B cell (primary cell): ENCODE measurements around the gene ARL6. TPM values are rescaled to one million over a fixed set of nuclear protein-coding genes. Genes with fewer than 3 reads are reported as not detected.

Source experiments
- ATAC-seq: fragments of 200-7000 bp; cut with Tn5 transposase; one replicate; pipeline ENCODE4 v1.10.0; 2021; ENCODE audit warnings: low read depth, mild to moderate bottlenecking, moderate number of reproducible peaks, moderate library complexity
- CTCF ChIA-PET: fragments of 350-600 bp; sonication (Branson Sonifier 250); formaldehyde crosslinking; loops from one replicate; lab custom pipeline; 2021; ENCODE audit warnings: antibody characterized with exemption, inconsistent platforms; lab: Charles Lee
- POLR2A ChIA-PET: fragments of 350-600 bp; sonication (Branson Sonifier 250); formaldehyde crosslinking; loops from one replicate; lab custom pipeline; 2021; ENCODE audit warnings: antibody characterized with exemption; lab: Charles Lee
- DNase-seq: peaks from one replicate; pipeline ENCODE4 v3.0.0; 2013
- H2AFZ ChIP-seq: 2 replicates; pipeline ENCODE4 v1.6.1; 2012; ENCODE audit warnings: mild to moderate bottlenecking, low read depth, low read length; ENCODE audit not compliant: insufficient read depth, poor library complexity, severe bottlenecking
- H3K27ac ChIP-seq, 2 donors: 1 replicate in 1 of 2; 2 replicates in 1 of 2; pipeline ENCODE4 v1.5.1; 2012 to 2013; ENCODE audit warnings: low read length in 2 of 2, mild to moderate bottlenecking in 2 of 2, moderate library complexity in 1 of 2
- H3K27me3 ChIP-seq, 4 experiments: fragments of 200-600 bp in 1 of 4; sonication (generic) in 1 of 4; replicated peaks in 1 of 4; 1 replicate in 2 of 4; 2 replicates in 2 of 4; pipeline versions ENCODE4 v1.6.1 to v1.7.0; 2013 to 2016; ENCODE audit warnings: low read length in 3 of 4, mild to moderate bottlenecking in 2 of 4, mixed read lengths in 1 of 4, moderate library complexity in 1 of 4; ENCODE audit not compliant: insufficient read depth in 4 of 4, control insufficient read depth in 3 of 4; ENCODE audit errors: control extremely low read depth in 1 of 4
- H3K36me3 ChIP-seq, 2 experiments: replicated peaks in 1 of 2; 1 replicate in 1 of 2; 2 replicates in 1 of 2; pipeline versions ENCODE4 v1.6.1 to v1.7.1; 2013; ENCODE audit warnings: low read length in 1 of 2; ENCODE audit not compliant: insufficient read depth in 2 of 2, control insufficient read depth in 1 of 2; ENCODE audit errors: control extremely low read depth in 1 of 2, extremely low read depth in 1 of 2
- H3K4me1 ChIP-seq, 2 donors: fragments of 200-600 bp in 1 of 2; sonication (generic) in 1 of 2; 1 replicate in 1 of 2; 2 replicates in 1 of 2; pipeline versions ENCODE4 v1.5.1 to v1.6.1; 2013 to 2017; ENCODE audit warnings: low read length in 2 of 2; ENCODE audit not compliant: control insufficient read depth in 2 of 2, insufficient read depth in 2 of 2
- H3K4me2 ChIP-seq: replicated peaks from 2 replicates; pipeline ENCODE3; 2012; ENCODE audit warnings: mild to moderate bottlenecking, low read depth, low read length; ENCODE audit not compliant: poor library complexity, severe bottlenecking
- H3K4me3 ChIP-seq, 5 experiments: fragments of 200-600 bp in 1 of 5; sonication (generic) in 1 of 5; 1 replicate in 3 of 5; 2 replicates in 2 of 5; pipeline versions ENCODE4 v1.5.1 to v1.7.0; 2011 to 2016; ENCODE audit warnings: low read length in 4 of 5, mild to moderate bottlenecking in 4 of 5, low read depth in 2 of 5, control low read depth in 1 of 5, moderate library complexity in 1 of 5; ENCODE audit not compliant: insufficient read depth in 1 of 5; ENCODE audit errors: control extremely low read depth in 1 of 5, extremely low read depth in 1 of 5
- H3K79me2 ChIP-seq: fragments of 200-600 bp; sonication (generic); one replicate; pipeline ENCODE4 v1.6.0; 2016; ENCODE audit warnings: low read length; ENCODE audit not compliant: control insufficient read depth, insufficient read depth
- H3K9ac ChIP-seq: fragments of 200-600 bp; sonication (generic); 2 replicates; pipeline ENCODE4 v1.6.1; 2017; ENCODE audit warnings: mild to moderate bottlenecking, low read length, moderate library complexity
- H3K9me3 ChIP-seq, 3 donors: one replicate each; pipeline versions ENCODE4 v1.6.1 to v1.7.1; 2013; ENCODE audit warnings: low read length in 2 of 3; ENCODE audit not compliant: control insufficient read depth in 2 of 3, insufficient read depth in 1 of 3; ENCODE audit errors: control extremely low read depth in 1 of 3
- H4K20me1 ChIP-seq: 2 replicates; pipeline ENCODE4 v1.6.0; 2012; ENCODE audit warnings: mild to moderate bottlenecking, low read length; ENCODE audit not compliant: insufficient read depth, control insufficient read depth, poor library complexity, severe bottlenecking
- H3K27ac Mint-ChIP-seq: one replicate; pipeline ENCODE4 v1.8.0; 2021; ENCODE audit warnings: mixed read lengths
- H3K27me3 Mint-ChIP-seq: one replicate; pipeline ENCODE4 v1.8.0; 2021; ENCODE audit warnings: mixed read lengths
- H3K4me1 Mint-ChIP-seq: one replicate; pipeline ENCODE4 v1.8.0; 2021; ENCODE audit warnings: mixed read lengths
- H3K4me3 Mint-ChIP-seq: one replicate; pipeline ENCODE4 v1.8.0; 2021; ENCODE audit warnings: mixed read lengths
- H3K9me3 Mint-ChIP-seq: one replicate; pipeline ENCODE4 v1.8.0; 2022; ENCODE audit warnings: mixed read lengths; ENCODE audit not compliant: insufficient read depth
- EZH2 ChIP-seq: IDR thresholded peaks from 2 replicates; pipeline ENCODE4 v1.6.1; 2012; ENCODE audit warnings: borderline replicate concordance, low read depth, mild to moderate bottlenecking, moderate library complexity, low read length; ENCODE audit not compliant: insufficient read depth, poor library complexity, severe bottlenecking
- WGBS: methylation state at CpG from one replicate; pipeline ENCODE4 v1.1.5; 2013; ENCODE audit warnings: missing lambda C conversion rate; ENCODE audit not compliant: insufficient coverage; 5-methylcytosine and 5-hydroxymethylcytosine counted together
- intact Hi-C: fragments of 100-400 bp; cut with micrococcal nuclease; formaldehyde crosslinking; loops from one replicate; pipeline ENCODE4 v1.10.0; 2022
- polyA plus RNA-seq: library from polyadenylated mRNA; depleted of rRNA; stranded (reverse); fragments of >200 nt; gene quantifications from 2 replicates; pipeline ENCODE4 v1.2.3, GENCODE V29; 2012
- total RNA-seq, 2 donors: library from RNA; stranded (reverse); fragments of 120-200 nt in 1 of 2; gene quantifications; 1 replicate in 1 of 2; 2 replicates in 1 of 2; pipeline versions ENCODE4 v1.2.3 to v1.2.4, GENCODE V29; 2013 to 2022
- TF ChIP-seq, protein P1 (sequence below): fragments of 200-600 bp; IDR thresholded peaks from one replicate; pipeline ENCODE4 v1.8.0; 2022; ENCODE audit warnings: antibody characterized with exemption, mild to moderate bottlenecking

ARL6 gene
- total and polyA plus RNA-seq, 2 donors (not counting 1 experiment from before 2014, with no cell fraction given) = 1.6 to 5.6 TPM

DNA sequence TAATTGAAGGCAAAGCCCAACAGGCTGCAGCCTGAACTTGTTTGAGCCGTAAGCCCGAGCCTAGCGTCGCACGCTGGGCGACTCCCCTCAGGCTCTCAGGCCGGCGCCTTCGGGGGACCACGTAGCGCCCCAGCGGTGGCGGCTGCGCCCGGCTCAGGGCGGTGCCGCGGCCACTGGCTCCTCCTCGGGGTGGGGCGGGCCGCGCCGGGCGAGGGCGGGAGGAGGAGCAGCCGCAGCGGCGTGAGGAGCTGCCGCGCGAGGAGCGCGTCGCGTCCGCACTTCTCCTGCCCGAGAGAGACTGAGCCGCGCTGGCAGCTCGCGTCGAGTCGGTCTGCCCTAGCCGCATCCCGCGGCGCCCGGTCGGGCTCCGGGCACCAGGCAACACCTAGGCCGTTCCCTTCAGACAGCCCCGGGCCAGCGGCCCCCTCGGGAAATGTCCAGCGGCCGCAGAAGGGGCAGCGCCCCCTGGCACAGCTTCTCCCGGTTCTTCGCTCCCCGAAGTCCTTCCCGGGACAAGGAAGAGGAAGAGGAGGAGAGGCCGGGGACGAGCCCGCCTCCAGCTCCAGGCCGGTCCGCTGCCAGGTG, 57.3 kb downstream of the ARL6 start, which contains the start of gene CRYBG3:
Gene CRYBG3, plus strand, starts transcription at position 238 of the 585 bp plus-strand sequence. Its CDS starts 196 bp downstream, at position 434.
- intact Hi-C loops = loop anchor here (1.0 to 5.0 kb wide), 4 partner anchors 58 to 775 kb away; partner anchors contain the start of genes ARL6 and CLDND1
- CTCF ChIA-PET = interaction anchor here (1.0 to 1.9 kb wide), 4 partner anchors 17 to 200 kb away, joined by 3 to 6 read pairs (median 3); no protein-coding TSS in a partner anchor

More for the DNA sequence above, 57.3 kb downstream of the ARL6 start, which contains the start of gene CRYBG3:
- Histone ChIP-seq H3K9ac (peak within 1 kb of the TSS; percentile 86), H3K79me2 (no peaks in the 10 kb centered on the region), H2AFZ (peak within 1 kb of the TSS; percentile 84), H3K4me3 (peak within 1 kb of the TSS; percentile 65 to 93 (median 70)), H3K9me3 (peaks cover 0 to 7% (median 0%) of the 10 kb centered on the region in 3 donors), H3K27me3 (peaks cover 0 to 26% (median 15%) of the 10 kb centered on the region in 4 experiments), H3K27ac (peak within 1 kb of the TSS in 1 of 2 donors; percentile 22), H3K36me3 (no peaks in the 10 kb centered on the region), H4K20me1 (no peaks in the 10 kb centered on the region), H3K4me2 (peak within 1 kb of the TSS; percentile 88), H3K4me1 (peaks cover 15 to 17% of the 10 kb centered on the region in 2 donors)
- ATAC-seq (peak; percentile 99), DNase-seq (peak; percentile 87)
- under 1% methylated on average over 63 of the region's 66 CpGs for WGBS
- peak within 1 kb of the TSS; percentile 85 for H3K27ac Mint-ChIP-seq
- no peaks in the 10 kb centered on the region for H3K9me3 Mint-ChIP-seq
- TF ChIP-seq, protein P1, sequence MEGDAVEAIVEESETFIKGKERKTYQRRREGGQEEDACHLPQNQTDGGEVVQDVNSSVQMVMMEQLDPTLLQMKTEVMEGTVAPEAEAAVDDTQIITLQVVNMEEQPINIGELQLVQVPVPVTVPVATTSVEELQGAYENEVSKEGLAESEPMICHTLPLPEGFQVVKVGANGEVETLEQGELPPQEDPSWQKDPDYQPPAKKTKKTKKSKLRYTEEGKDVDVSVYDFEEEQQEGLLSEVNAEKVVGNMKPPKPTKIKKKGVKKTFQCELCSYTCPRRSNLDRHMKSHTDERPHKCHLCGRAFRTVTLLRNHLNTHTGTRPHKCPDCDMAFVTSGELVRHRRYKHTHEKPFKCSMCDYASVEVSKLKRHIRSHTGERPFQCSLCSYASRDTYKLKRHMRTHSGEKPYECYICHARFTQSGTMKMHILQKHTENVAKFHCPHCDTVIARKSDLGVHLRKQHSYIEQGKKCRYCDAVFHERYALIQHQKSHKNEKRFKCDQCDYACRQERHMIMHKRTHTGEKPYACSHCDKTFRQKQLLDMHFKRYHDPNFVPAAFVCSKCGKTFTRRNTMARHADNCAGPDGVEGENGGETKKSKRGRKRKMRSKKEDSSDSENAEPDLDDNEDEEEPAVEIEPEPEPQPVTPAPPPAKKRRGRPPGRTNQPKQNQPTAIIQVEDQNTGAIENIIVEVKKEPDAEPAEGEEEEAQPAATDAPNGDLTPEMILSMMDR = no peak
- TF ChIP-seq EZH2 = no peak
- H3K4me1 Mint-ChIP-seq = peaks cover 24% of the 10 kb centered on the region
- H3K4me3 Mint-ChIP-seq = peak within 1 kb of the TSS; percentile 95
- H3K27me3 Mint-ChIP-seq = peaks cover 55% of the 10 kb centered on the region
- POLR2A ChIA-PET = interaction anchor here (0.6 kb wide), 1 partner anchor 216 kb away, joined by 5 read pairs; no protein-coding TSS in a partner anchor
